Pancreas (tissue), 10 donors: ENCODE measurements around the gene RELL1. TPM values are rescaled to one million over a fixed set of nuclear protein-coding genes. Genes with fewer than 3 reads are reported as not detected.

Source experiments
- ATAC-seq, 4 donors: fragments of 200-7000 bp; cut with Tn5 transposase; one replicate each; pipeline versions ENCODE4 v1.8.0 to v1.9.1; 2020; ENCODE audit warnings: mild to moderate bottlenecking in 4 of 4, moderate library complexity in 4 of 4
- DNase-seq, 6 donors: peaks; one replicate each; pipeline ENCODE4 v3.0.0-alpha.2; 2020
- FAIRE-seq: peaks from 2 replicates; lab custom pipeline; 2012; peaks lifted over from hg19 to GRCh38; lab: Jason Lieb, UNC
- H3K27ac ChIP-seq, 4 donors: fragments of 200-600 bp; sonication (generic); 1 replicate in 3 of 4; 2 replicates in 1 of 4; pipeline versions ENCODE4 v1.5.0 to v1.8.0; 2020
- H3K27me3 ChIP-seq, 4 donors: fragments of 200-600 bp; one replicate each; pipeline ENCODE4 v1.8.0; 2021
- H3K36me3 ChIP-seq, 3 donors: fragments of 200-600 bp; sonication (generic) in 1 of 3; one replicate each; pipeline versions ENCODE4 v1.5.0 to v1.8.0; 2020 to 2021
- H3K4me1 ChIP-seq, 3 donors: fragments of 200-600 bp; one replicate each; pipeline ENCODE4 v1.8.0; 2021
- H3K4me3 ChIP-seq, 4 donors: fragments of 200-600 bp; sonication (generic) in 2 of 4; one replicate each; pipeline versions ENCODE4 v1.5.0 to v1.8.0; 2020 to 2021
- H3K9me3 ChIP-seq, 4 donors: fragments of 200-600 bp; one replicate each; pipeline ENCODE4 v1.8.0; 2021
- WGBS, 2 donors: extraction: QIAGEN DNeasy Blood & Tissue Kit; methylation state at CpG; one replicate each; pipeline ENCODE4 v1.1.7; 2013; 5-methylcytosine and 5-hydroxymethylcytosine counted together
- intact Hi-C, 3 donors: fragments of 100-400 bp; cut with DNase I; formaldehyde crosslinking; loops; one replicate each; pipeline versions ENCODE4 v1.11.1 to v1.14.2; 2022
- polyA plus RNA-seq, 2 donors: library from polyadenylated mRNA; stranded (reverse); fragments of 200-250 nt; gene quantifications; one replicate each; pipeline ENCODE4 v1.2.3, GENCODE V29; 2013
- total RNA-seq, 6 donors: library from RNA; stranded (reverse); fragmentation: NEBNext Ultra II Directional in 4 of 6; extraction: Animal tissue kit (Norgen Biotek cat#: 25700) in 4 of 6; gene quantifications; one replicate each; pipeline versions ENCODE4 v1.2.1 to v1.2.4, GENCODE V29; 2021 to 2023
- TF ChIP-seq, protein P1 (sequence below), 4 donors: fragments of 200-600 bp; sonication (generic) in 3 of 4; IDR thresholded peaks; one replicate each; pipeline versions ENCODE4 v1.5.0 to v1.8.0; 2021; ENCODE audit warnings: antibody characterized with exemption in 4 of 4
- donor health status: healthy with polysubstance abuse.
- donor health status: DM: no; HTN: no; CAD: no; lungs with moderate emphysema.
- donor health status: DM: no; HTN: no; CAD: no.
- donor health status: control.
- donor health status: control.
- donor health status: Bipolar disorder and iron deficiency.
- donor health status: DM: yes; HTN: yes; CAD: no.
- donor health status: DM: no; HTN: no; CAD: no.
- donor health status: DM: no; HTN: no; CAD: no.
- donor health status: DM: yes; HTN: yes; CAD: no.

Gene RELL1
- total and polyA plus RNA-seq, 8 donors: 0.38 to 17.1 (median 4.7) TPM

DNA sequence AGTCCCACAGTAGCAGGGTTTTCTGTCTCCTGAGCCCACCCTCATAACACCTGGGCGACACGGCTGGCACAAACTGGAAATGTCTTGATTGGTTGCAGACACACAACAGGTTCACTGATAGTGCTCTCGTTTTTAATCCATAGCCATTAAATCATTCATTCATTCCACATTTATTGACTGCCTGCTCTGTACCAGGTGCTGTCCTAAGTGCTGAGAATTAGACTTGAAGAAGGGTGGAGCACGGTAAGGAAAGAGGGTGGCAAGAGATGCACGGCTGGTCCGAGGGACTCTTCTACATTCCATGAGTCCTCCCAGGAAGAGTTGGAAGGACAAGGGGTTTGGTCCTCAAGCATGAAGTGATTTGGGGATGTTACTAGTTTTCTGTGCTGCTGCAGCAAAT, 100.0 kb downstream of the RELL1 start:
- TF ChIP-seq, protein P1, sequence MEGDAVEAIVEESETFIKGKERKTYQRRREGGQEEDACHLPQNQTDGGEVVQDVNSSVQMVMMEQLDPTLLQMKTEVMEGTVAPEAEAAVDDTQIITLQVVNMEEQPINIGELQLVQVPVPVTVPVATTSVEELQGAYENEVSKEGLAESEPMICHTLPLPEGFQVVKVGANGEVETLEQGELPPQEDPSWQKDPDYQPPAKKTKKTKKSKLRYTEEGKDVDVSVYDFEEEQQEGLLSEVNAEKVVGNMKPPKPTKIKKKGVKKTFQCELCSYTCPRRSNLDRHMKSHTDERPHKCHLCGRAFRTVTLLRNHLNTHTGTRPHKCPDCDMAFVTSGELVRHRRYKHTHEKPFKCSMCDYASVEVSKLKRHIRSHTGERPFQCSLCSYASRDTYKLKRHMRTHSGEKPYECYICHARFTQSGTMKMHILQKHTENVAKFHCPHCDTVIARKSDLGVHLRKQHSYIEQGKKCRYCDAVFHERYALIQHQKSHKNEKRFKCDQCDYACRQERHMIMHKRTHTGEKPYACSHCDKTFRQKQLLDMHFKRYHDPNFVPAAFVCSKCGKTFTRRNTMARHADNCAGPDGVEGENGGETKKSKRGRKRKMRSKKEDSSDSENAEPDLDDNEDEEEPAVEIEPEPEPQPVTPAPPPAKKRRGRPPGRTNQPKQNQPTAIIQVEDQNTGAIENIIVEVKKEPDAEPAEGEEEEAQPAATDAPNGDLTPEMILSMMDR (IDR thresholded peaks at IDR 0.05): no peak
- no peak overlapping the region for H3K4me3 ChIP-seq
- DNase-seq (no peak), ATAC-seq (no peak), FAIRE-seq (no peak)
- H3K27me3 ChIP-seq: no peaks in the 10 kb centered on the region
- H3K27ac ChIP-seq: no peak overlapping the region
- peaks cover 0 to 9% (median 0%) of the 10 kb centered on the region in 3 donors for H3K36me3 ChIP-seq
- intact Hi-C loops: no loop called here
- H3K9me3 ChIP-seq: no peaks in the 10 kb centered on the region
- no peaks in the 10 kb centered on the region for H3K4me1 ChIP-seq
- 49 to 57% methylated on average over 5 to 6 of the region's 6 CpGs for WGBS, 2 donors

DNA sequence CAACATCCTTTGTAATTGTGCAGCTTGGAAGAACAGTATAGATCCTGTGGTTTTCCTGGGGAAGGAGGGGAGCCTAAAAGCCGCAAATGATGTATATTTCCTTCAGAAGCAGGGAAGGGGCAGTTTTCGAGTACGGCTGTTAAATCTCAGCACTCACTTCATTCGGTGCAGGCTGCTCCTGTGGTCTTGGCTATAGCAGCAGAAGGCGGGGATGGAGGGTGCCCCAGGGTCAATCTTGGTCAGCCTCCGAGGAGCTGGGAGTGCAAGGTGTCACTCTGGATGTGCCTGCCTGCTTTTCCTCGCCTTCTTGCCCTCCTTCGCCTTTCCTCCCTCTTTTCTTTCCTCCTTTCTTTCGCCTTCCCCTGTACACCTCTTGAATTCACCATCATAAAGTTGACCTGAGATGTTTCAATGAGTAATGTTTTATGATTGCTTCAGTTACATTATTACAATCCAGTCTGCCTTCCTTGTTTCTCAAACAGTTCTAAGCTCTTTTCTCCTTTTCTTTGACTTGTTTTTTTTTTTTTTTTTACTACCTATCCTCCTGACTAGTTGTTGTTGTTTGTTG, 101.6 kb downstream of the RELL1 start:
- Histone ChIP-seq H3K27ac (no peak overlapping the region), H3K27me3 (no peaks in the 10 kb centered on the region), H3K4me1 (no peaks in the 10 kb centered on the region), H3K9me3 (no peaks in the 10 kb centered on the region), H3K4me3 (no peak overlapping the region), H3K36me3 (no peaks in the 10 kb centered on the region)
- DNase-seq (no peak), ATAC-seq (no peak), FAIRE-seq (no peak)
- TF ChIP-seq, protein P1 (IDR thresholded peaks at IDR 0.05): no peak
- intact Hi-C loops: no loop called here
- 87 to 92% methylated on average over 9 of the region's 9 CpGs for WGBS, 2 donors

DNA sequence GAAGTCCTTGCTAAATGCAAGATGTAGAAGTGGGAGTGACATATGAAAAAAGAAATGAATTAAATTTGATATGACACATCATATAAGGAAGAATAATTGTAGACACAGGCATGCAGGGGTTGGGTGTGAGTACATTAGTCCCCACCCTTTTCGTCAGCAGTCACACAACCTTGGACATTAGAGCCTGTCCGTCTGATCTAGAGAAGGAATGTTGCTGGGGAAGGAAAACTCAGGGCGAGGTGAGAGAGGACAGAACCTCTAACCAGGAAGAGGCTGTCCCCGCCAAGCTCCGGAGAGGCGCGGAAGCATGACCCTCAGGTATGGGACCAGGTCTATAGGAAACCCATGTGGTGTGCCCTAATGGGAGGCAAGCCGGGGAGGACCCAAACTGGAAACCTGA, 102.1 kb downstream of the RELL1 start:
- H3K4me3 ChIP-seq: no peak overlapping the region
- no peak for FAIRE-seq
- no peaks in the 10 kb centered on the region for H3K9me3 ChIP-seq
- no peak for DNase-seq
- intact Hi-C loops: no loop called here
- H3K36me3 ChIP-seq: no peaks in the 10 kb centered on the region
- peak in 2 of 4 donors; percentile 14 to 58 for ATAC-seq
- WGBS, 2 donors: 81 to 84% methylated on average over 8 of the region's 8 CpGs
- no peaks in the 10 kb centered on the region for H3K27me3 ChIP-seq
- H3K27ac ChIP-seq: no peak overlapping the region
- TF ChIP-seq, protein P1 (IDR thresholded peaks at IDR 0.05): no peak
- H3K4me1 ChIP-seq: no peaks in the 10 kb centered on the region

DNA sequence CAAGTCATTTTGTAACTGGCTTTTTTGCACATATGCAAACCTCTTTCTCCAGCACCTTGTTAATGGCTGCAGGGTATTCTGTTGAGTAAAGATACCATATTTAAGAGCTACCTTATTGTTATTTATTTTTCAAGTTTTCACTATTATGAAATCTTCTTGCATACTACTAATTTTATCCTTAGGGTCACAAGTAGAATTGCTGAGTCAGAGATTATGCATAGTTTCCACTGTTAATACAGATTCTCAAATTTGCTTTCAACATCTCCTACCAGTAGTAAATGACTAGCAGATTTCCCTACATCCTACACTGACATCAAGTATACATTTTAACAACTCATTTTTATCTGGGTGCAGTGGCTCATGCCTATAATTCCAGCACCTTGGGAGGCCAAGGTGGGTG, 112.6 kb downstream of the RELL1 start:
- Histone ChIP-seq H3K4me1 (peaks cover 0 to 5% (median 0%) of the 10 kb centered on the region in 3 donors), H3K4me3 (no peak overlapping the region), H3K27me3 (no peaks in the 10 kb centered on the region), H3K27ac (no peak overlapping the region), H3K36me3 (no peaks in the 10 kb centered on the region), H3K9me3 (no peaks in the 10 kb centered on the region)
- TF ChIP-seq, protein P1 (IDR thresholded peaks at IDR 0.05): no peak
- intact Hi-C loops: no loop called here
- FAIRE-seq (no peak), DNase-seq (no peak), ATAC-seq (no peak)

DNA sequence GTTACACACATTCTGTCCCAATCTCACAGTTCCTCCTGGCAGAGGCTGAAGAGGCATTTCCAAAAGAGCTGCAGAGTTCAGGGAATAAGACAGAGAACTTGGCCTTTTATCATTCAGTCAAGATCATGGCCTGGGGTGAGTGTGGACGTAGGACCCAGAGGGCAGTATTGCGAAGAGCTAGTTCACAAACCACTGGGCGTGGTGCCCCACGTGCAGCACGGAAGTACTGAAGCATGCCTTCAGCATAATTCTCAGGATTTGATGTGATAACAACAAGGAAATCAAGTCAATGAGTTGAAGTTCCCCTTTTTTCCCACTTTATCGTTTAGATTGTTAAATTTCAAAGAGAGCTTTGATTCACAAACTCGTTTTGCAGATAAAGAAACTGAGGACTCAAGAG, 117.7 kb downstream of the RELL1 start:
- Histone ChIP-seq H3K27ac (no peak overlapping the region), H3K4me1 (no peaks in the 10 kb centered on the region), H3K9me3 (no peaks in the 10 kb centered on the region), H3K27me3 (no peaks in the 10 kb centered on the region), H3K36me3 (no peaks in the 10 kb centered on the region), H3K4me3 (no peak overlapping the region)
- FAIRE-seq (no peak), DNase-seq (no peak), ATAC-seq (no peak)
- intact Hi-C loops: loop anchor here in 2 of 3 donors (10.0 kb wide), 2 partner anchors 114 to 124 kb away; a partner anchor contains a TSS
- WGBS, 2 donors: 69 to 73% methylated on average over 7 of the region's 7 CpGs
- TF ChIP-seq, protein P1 (IDR thresholded peaks at IDR 0.05): no peak
